ENCODE measurements around the gene SPRTN. TPM values are rescaled to one million over a fixed set of nuclear protein-coding genes. Genes with fewer than 3 reads are reported as not detected.

The SPRTN gene
- total and polyA plus RNA-seq, 2 donors (not counting 3 experiments of a cell fraction or from before 2014, with no cell fraction given), result 15.4 to 16.1 TPM

GRCh38 chr1:231374394-231374793, 36.3 kb downstream of the SPRTN start:
- H3K9me1 ChIP-seq (replicated peaks; ENCODE audit: control insufficient read depth, extremely low read depth, insufficient read depth, low read length), result no peaks in the 10 kb centered on the region
- no TSS peak for BruUV-seq (replicated peaks)
- CTCF ChIA-PET, result interaction anchor here (1.0 to 1.3 kb wide), 4 partner anchors 9 to 210 kb away, joined by 3 to 6 read pairs (median 4); no protein-coding TSS in a partner anchor
- intact Hi-C loops (cut with micrococcal nuclease), result no loop called here
- H2AFZ ChIP-seq (ENCODE audit: low read depth, low read length), result no peak overlapping the region
- TF ChIP-seq GATA2 (IDR thresholded peaks at IDR 0.05; ENCODE audit: insufficient read depth, insufficient read length, low read depth, low read length) (no peak), EZH2 (IDR thresholded peaks at IDR 0.05; ENCODE audit: borderline replicate concordance, low read depth, low read length, severe bottlenecking) (no peak), POLR2A (IDR thresholded peaks at IDR 0.05; ENCODE audit: low read depth, low read length) (no peak), POLR2AphosphoS5 (IDR thresholded peaks at IDR 0.05; ENCODE audit: insufficient read depth, low read depth, low read length) (no peak), JUN (IDR thresholded peaks at IDR 0.05; ENCODE audit: borderline replicate concordance, insufficient read depth, insufficient read length, low read depth) (no peak), FOS (IDR thresholded peaks at IDR 0.05; ENCODE audit: borderline replicate concordance, insufficient read depth, low read length) (no peak), MYC (IDR thresholded peaks at IDR 0.05; ENCODE audit: low read depth, low read length) (no peak), CTCF (IDR thresholded peaks at IDR 0.05; ENCODE audit: extremely low read depth in 1 of 2, insufficient read depth in 1 of 2, low read depth in 1 of 2, low read length in 2 of 2) (no peak)
- TF ChIP-seq, protein P1, sequence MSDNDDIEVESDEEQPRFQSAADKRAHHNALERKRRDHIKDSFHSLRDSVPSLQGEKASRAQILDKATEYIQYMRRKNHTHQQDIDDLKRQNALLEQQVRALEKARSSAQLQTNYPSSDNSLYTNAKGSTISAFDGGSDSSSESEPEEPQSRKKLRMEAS (IDR thresholded peaks at IDR 0.05; ENCODE audit: insufficient read depth, insufficient read length), result no peak
- no peak overlapping the region for H3K27ac ChIP-seq (ENCODE audit: insufficient read depth, low read depth, low read length)
- H3K4me3 ChIP-seq (replicated peaks in 1 of 3; ENCODE audit: insufficient read depth in 1 of 3, low read depth in 1 of 3, low read length in 3 of 3), result no peak overlapping the region
- no peak for DNase-seq (ENCODE audit: low read depth, low spot score)
- FAIRE-seq, result no peak
- peaks cover 0 to 4% of the 10 kb centered on the region in 2 experiments for H3K36me3 ChIP-seq (ENCODE audit: control insufficient read depth in 2 of 2, extremely low read depth in 1 of 2, insufficient read depth in 2 of 2, low read length in 2 of 2)
- no peaks in the 10 kb centered on the region for H3K27me3 ChIP-seq (ENCODE audit: control insufficient read depth in 2 of 2, insufficient read depth in 2 of 2, low read length in 2 of 2)
- H3K9me3 ChIP-seq (replicated peaks; ENCODE audit: control insufficient read depth, insufficient read depth, low read length), result no peaks in the 10 kb centered on the region
- no peaks in the 10 kb centered on the region for H4K20me1 ChIP-seq (replicated peaks; ENCODE audit: control insufficient read depth, extremely low read depth, insufficient read depth, low read length)
- H3K4me1 ChIP-seq (ENCODE audit: control insufficient read depth, extremely low read depth, insufficient read depth, low read length), result peaks cover 20% of the 10 kb centered on the region
- POLR2A ChIA-PET, result no interaction called here
- dilution Hi-C loops (cut with MboI; ENCODE audit: extremely low pct_ligation_motif_present, low sequenced_read_pairs), result no loop called here
- H3K9ac ChIP-seq (replicated peaks; ENCODE audit: extremely low read depth, insufficient read depth, low read length), result no peak overlapping the region
- H3K79me2 ChIP-seq (ENCODE audit: control insufficient read depth, insufficient read depth, low read length), result peaks cover 44% of the 10 kb centered on the region
- no peak overlapping the region for H3K4me2 ChIP-seq (ENCODE audit: insufficient read depth, low read length)
